OCI-M2 (cell line): ENCODE results near the gene CXCL13.
"Not testable (repeated sequence)": the region's sequence is repeated elsewhere in the genome, so short reads cannot be mapped to it uniquely, and the experiment has no call there.

ENCODE experiments used
- DNase-seq: peaks from one replicate; lab custom pipeline; 2025; ENCODE audit not compliant: unreplicated experiment; lab: John Stamatoyannopoulos, UW

Gene CXCL13

GRCh38 chr4:77653162-77653758, 47.6 kb downstream of the CXCL13 start:
- no peak for DNase-seq

- not testable (repeated sequence) for DNase-seq
Measured at GRCh38 chr4:77660318-77660717, 54.7 kb downstream of the CXCL13 start.
